Endothelial cell of umbilical vein (primary cell): Measurements from ENCODE around the gene CMTM8. TPM values are rescaled to one million over a fixed set of nuclear protein-coding genes. Genes with fewer than 3 reads are reported as not detected.

ENCODE experiments used
- BruUV-seq: library from RNA; stranded (reverse); fragments of 400-500 nt; replicated peaks from 2 replicates; lab custom pipeline; 2021; lab: Mats Ljungman, UMichigan
- CTCF ChIA-PET: fragments of 300-600, 350-600 bp; sonication (Branson Sonifier 250); formaldehyde crosslinking; loops from one replicate; lab custom pipeline; 2021; ENCODE audit warnings: antibody characterized with exemption, inconsistent platforms; lab: Charles Lee
- POLR2A ChIA-PET: fragments of 300-600, 350-600 bp; sonication (Branson Sonifier 250); formaldehyde crosslinking; loops from one replicate; lab custom pipeline; 2021; ENCODE audit warnings: antibody characterized with exemption, inconsistent platforms; lab: Charles Lee
- DNase-seq: peaks from one replicate; pipeline ENCODE4 v3.0.0-alpha.2; 2011; ENCODE audit warnings: low read depth, low spot score
- FAIRE-seq: peaks from 2 replicates; lab custom pipeline; 2011; peaks lifted over from hg19 to GRCh38; lab: Jason Lieb, UNC
- H2AFZ ChIP-seq: 2 replicates; pipeline ENCODE4 v1.6.0; 2012; ENCODE audit warnings: low read depth, low read length, control low read depth, inconsistent platforms
- H3K27ac ChIP-seq: 2 replicates; pipeline ENCODE4 v1.5.1; 2011; ENCODE audit warnings: low read depth, mild to moderate bottlenecking, control low read depth, low read length, moderate library complexity; ENCODE audit not compliant: insufficient read depth
- H3K27me3 ChIP-seq, 2 experiments: 2 replicates each; pipeline versions ENCODE4 v1.6.0 to v1.6.1; 2011; ENCODE audit warnings: low read length in 2 of 2, mixed read lengths in 1 of 2; ENCODE audit not compliant: control insufficient read depth in 2 of 2, insufficient read depth in 2 of 2
- H3K36me3 ChIP-seq, 2 experiments: 2 replicates in 1 of 2; 3 replicates in 1 of 2; pipeline ENCODE4 v1.5.1; 2011; ENCODE audit warnings: low read length in 2 of 2, mild to moderate bottlenecking in 1 of 2, moderate library complexity in 1 of 2; ENCODE audit not compliant: control insufficient read depth in 2 of 2, insufficient read depth in 2 of 2; ENCODE audit errors: extremely low read depth in 1 of 2
- H3K4me1 ChIP-seq: 3 replicates; pipeline ENCODE4 v1.5.1; 2011; ENCODE audit warnings: mild to moderate bottlenecking, low read length; ENCODE audit not compliant: control insufficient read depth, insufficient read depth; ENCODE audit errors: extremely low read depth
- H3K4me2 ChIP-seq: 2 replicates; pipeline ENCODE4 v1.6.1; 2011; ENCODE audit warnings: low read length, control low read depth, mixed read lengths; ENCODE audit not compliant: insufficient read depth
- H3K4me3 ChIP-seq, 3 experiments: fragments of 200-600 bp in 1 of 3; sonication (generic), shearing (Covaris generic) in 1 of 3; replicated peaks in 1 of 3; 2 replicates each; pipeline ENCODE4 v1.5.1; 2011 to 2016; ENCODE audit warnings: control low read depth in 3 of 3, low read length in 3 of 3, mild to moderate bottlenecking in 2 of 3, inconsistent platforms in 1 of 3, low read depth in 1 of 3, moderate library complexity in 1 of 3; ENCODE audit not compliant: insufficient read depth in 1 of 3
- H3K79me2 ChIP-seq: 2 replicates; pipeline ENCODE4 v1.6.0; 2012; ENCODE audit warnings: low read length, inconsistent platforms; ENCODE audit not compliant: control insufficient read depth, insufficient read depth
- H3K9ac ChIP-seq: replicated peaks from 2 replicates; pipeline ENCODE3; 2011; ENCODE audit warnings: low read length, control low read depth; ENCODE audit not compliant: insufficient read depth; ENCODE audit errors: extremely low read depth
- H3K9me1 ChIP-seq: replicated peaks from 3 replicates; pipeline ENCODE4 v1.6.0; 2011; ENCODE audit warnings: mild to moderate bottlenecking, low read length; ENCODE audit not compliant: control insufficient read depth, insufficient read depth; ENCODE audit errors: extremely low read depth
- H3K9me3 ChIP-seq: replicated peaks from 2 replicates; pipeline ENCODE4 v1.5.1; 2012; ENCODE audit warnings: low read length, inconsistent platforms; ENCODE audit not compliant: control insufficient read depth, insufficient read depth
- H4K20me1 ChIP-seq: replicated peaks from 2 replicates; pipeline ENCODE3; 2011; ENCODE audit warnings: mild to moderate bottlenecking, low read length; ENCODE audit not compliant: control insufficient read depth, insufficient read depth; ENCODE audit errors: extremely low read depth
- EZH2 ChIP-seq: IDR thresholded peaks from 2 replicates; pipeline ENCODE4 v1.6.1; 2012; ENCODE audit warnings: borderline replicate concordance, low read depth, mild to moderate bottlenecking, moderate library complexity, low read length, inconsistent platforms; ENCODE audit not compliant: severe bottlenecking
- FOS ChIP-seq: IDR thresholded peaks from 2 replicates; pipeline ENCODE4 v1.6.1; 2011; ENCODE audit warnings: mild to moderate bottlenecking, low read length, moderate library complexity, borderline replicate concordance; ENCODE audit not compliant: insufficient read depth
- GATA2 ChIP-seq: IDR thresholded peaks from 2 replicates; pipeline ENCODE4 v1.7.0; 2011; ENCODE audit warnings: low read depth, mild to moderate bottlenecking, moderate library complexity, mixed read lengths, low read length; ENCODE audit not compliant: insufficient read length, insufficient read depth
- JUN ChIP-seq: IDR thresholded peaks from 2 replicates; pipeline ENCODE4 v1.6.1; 2011; ENCODE audit warnings: borderline replicate concordance, low read depth; ENCODE audit not compliant: insufficient read length, insufficient read depth
- MYC ChIP-seq: IDR thresholded peaks from one replicate; pipeline ENCODE4 v1.6.1; 2011; ENCODE audit warnings: mild to moderate bottlenecking, low read depth, low read length
- POLR2A ChIP-seq: IDR thresholded peaks from 2 replicates; pipeline ENCODE4 v1.6.1; 2012; ENCODE audit warnings: low read depth, mild to moderate bottlenecking, control low read depth, low read length
- POLR2AphosphoS5 ChIP-seq: IDR thresholded peaks from 2 replicates; pipeline ENCODE4 v1.6.1; 2012; ENCODE audit warnings: low read depth, mild to moderate bottlenecking, control low read depth, low read length, moderate library complexity; ENCODE audit not compliant: insufficient read depth
- dilution Hi-C: fragments of 300-500 bp; cut with MboI; formaldehyde crosslinking; loops from one replicate; pipeline ENCODE4 v1.15.0; 2019; ENCODE audit warnings: low sequenced_read_pairs; ENCODE audit not compliant: extremely low pct_ligation_motif_present
- intact Hi-C: fragments of 100-400 bp; cut with micrococcal nuclease; formaldehyde crosslinking; loops from one replicate; pipeline ENCODE4 v1.10.0; 2022
- polyA plus RNA-seq, 4 experiments: library from polyadenylated mRNA; depleted of rRNA in 3 of 4; stranded (reverse) in 3 of 4; unstranded in 1 of 4; fragments of >200 nt; gene quantifications; 2 replicates each; pipeline versions ENCODE4 v1.2.1 to v1.2.3, GENCODE V29; 2011 to 2012; ENCODE audit warnings: missing spikeins in 1 of 4
- total RNA-seq: library from RNA; stranded (reverse); gene quantifications from 2 replicates; pipeline ENCODE4 v1.2.3, GENCODE V29; 2021
- TF ChIP-seq, protein P1 (sequence below): IDR thresholded peaks from 2 replicates; pipeline ENCODE4 v1.6.1; 2011; ENCODE audit not compliant: insufficient read depth, insufficient read length
- TF ChIP-seq, protein P2 (sequence below), 2 donors: IDR thresholded peaks; 1 replicate in 1 of 2; 2 replicates in 1 of 2; pipeline ENCODE4 v1.5.1; 2011; ENCODE audit warnings: low read length in 2 of 2, mild to moderate bottlenecking in 2 of 2, moderate library complexity in 2 of 2, control low read depth in 1 of 2, inconsistent platforms in 1 of 2, low read depth in 1 of 2; ENCODE audit not compliant: insufficient read depth in 1 of 2; ENCODE audit errors: extremely low read depth in 1 of 2

The CMTM8 gene
- total and polyA plus RNA-seq, 2 donors (not counting 3 experiments of a cell fraction or from before 2014, with no cell fraction given), result 7.3 to 11.9 TPM

DNA sequence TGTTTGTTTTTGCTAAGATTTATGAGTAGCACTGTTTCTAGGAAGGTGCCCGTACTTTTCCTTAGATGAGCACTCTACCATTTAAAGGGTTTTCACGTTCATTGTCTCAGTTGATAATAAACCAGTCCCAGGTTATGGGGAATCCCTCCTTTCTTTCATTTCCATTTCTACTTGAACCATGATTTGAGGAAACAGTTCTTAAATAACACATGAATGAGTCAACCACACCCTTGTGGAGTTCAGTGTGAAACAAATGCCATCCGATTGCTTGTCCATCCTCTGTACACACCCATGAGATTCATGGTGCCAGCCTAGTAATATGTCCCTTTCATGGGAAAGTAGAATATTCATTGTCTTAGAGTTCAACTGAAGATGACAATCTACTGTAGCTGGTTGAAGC lies 23.1 kb downstream of the CMTM8 start:
- CTCF ChIA-PET, result interaction anchor here (0.8 to 1.0 kb wide), 2 partner anchors 15 to 73 kb away, joined by 3 to 4 read pairs; no protein-coding TSS in a partner anchor
- BruUV-seq, result no TSS peak

More for the DNA sequence above, 23.1 kb downstream of the CMTM8 start:
- no peak overlapping the region for H3K9ac ChIP-seq
- H3K9me3 ChIP-seq, result no peaks in the 10 kb centered on the region
- H3K4me3 ChIP-seq, result no peak overlapping the region
- dilution Hi-C loops (no loop called here), intact Hi-C loops (no loop called here)
- POLR2A ChIA-PET, result no interaction called here
- DNase-seq, result no peak
- H3K4me2 ChIP-seq, result no peak overlapping the region
- H3K9me1 ChIP-seq, result no peaks in the 10 kb centered on the region
- H3K27ac ChIP-seq, result no peak overlapping the region
- H3K36me3 ChIP-seq, result no peaks in the 10 kb centered on the region
- no peak for FAIRE-seq
- H3K27me3 ChIP-seq, result no peaks in the 10 kb centered on the region
- no peaks in the 10 kb centered on the region for H4K20me1 ChIP-seq
- H3K4me1 ChIP-seq, result no peaks in the 10 kb centered on the region
- no peaks in the 10 kb centered on the region for H3K79me2 ChIP-seq
- no peak overlapping the region for H2AFZ ChIP-seq
- TF ChIP-seq, protein P1, sequence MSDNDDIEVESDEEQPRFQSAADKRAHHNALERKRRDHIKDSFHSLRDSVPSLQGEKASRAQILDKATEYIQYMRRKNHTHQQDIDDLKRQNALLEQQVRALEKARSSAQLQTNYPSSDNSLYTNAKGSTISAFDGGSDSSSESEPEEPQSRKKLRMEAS, result no peak
- TF ChIP-seq EZH2 (no peak), GATA2 (no peak), JUN (no peak), FOS (no peak), POLR2AphosphoS5 (no peak), MYC (no peak), POLR2A (no peak)
- TF ChIP-seq, protein P2, sequence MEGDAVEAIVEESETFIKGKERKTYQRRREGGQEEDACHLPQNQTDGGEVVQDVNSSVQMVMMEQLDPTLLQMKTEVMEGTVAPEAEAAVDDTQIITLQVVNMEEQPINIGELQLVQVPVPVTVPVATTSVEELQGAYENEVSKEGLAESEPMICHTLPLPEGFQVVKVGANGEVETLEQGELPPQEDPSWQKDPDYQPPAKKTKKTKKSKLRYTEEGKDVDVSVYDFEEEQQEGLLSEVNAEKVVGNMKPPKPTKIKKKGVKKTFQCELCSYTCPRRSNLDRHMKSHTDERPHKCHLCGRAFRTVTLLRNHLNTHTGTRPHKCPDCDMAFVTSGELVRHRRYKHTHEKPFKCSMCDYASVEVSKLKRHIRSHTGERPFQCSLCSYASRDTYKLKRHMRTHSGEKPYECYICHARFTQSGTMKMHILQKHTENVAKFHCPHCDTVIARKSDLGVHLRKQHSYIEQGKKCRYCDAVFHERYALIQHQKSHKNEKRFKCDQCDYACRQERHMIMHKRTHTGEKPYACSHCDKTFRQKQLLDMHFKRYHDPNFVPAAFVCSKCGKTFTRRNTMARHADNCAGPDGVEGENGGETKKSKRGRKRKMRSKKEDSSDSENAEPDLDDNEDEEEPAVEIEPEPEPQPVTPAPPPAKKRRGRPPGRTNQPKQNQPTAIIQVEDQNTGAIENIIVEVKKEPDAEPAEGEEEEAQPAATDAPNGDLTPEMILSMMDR (IDR thresholded peaks at IDR 0.05; ENCODE audit: extremely low read depth in 1 of 2, insufficient read depth in 1 of 2, low read depth in 1 of 2, low read length in 2 of 2), result no peak
